GM19468 (cell line): ENCODE data around the gene FOXP1.

ENCODE experiments used
- ATAC-seq: cut with Tn5 transposase; IDR thresholded peaks from one replicate; pipeline ENCODE4 v1.9.1; 2021; ENCODE audit warnings: mild to moderate bottlenecking, moderate library complexity, moderate number of reproducible peaks; ENCODE audit not compliant: unreplicated experiment; ENCODE audit errors: extremely low read depth

FOXP1 gene

DNA sequence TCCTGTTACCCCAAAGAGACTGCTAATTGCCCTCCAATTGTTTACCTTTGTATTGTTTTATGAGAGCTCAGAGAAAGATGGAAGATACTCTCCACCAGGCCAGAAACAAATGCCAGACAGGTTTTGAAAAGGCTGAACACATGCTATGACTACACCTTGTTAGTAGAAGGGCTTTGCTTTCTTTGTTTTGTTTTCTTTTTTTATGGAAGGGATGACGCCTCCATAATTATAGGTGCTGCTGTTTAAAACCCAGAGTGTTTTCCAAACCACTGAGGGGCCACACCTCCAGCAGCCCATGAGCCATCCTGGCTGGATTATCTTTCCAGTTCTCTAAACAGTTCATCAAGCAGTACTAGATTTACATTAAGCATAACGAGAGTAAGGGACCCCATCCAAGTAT is 5.6 kb upstream of the FOXP1 start:
- ATAC-seq = no peak

DNA sequence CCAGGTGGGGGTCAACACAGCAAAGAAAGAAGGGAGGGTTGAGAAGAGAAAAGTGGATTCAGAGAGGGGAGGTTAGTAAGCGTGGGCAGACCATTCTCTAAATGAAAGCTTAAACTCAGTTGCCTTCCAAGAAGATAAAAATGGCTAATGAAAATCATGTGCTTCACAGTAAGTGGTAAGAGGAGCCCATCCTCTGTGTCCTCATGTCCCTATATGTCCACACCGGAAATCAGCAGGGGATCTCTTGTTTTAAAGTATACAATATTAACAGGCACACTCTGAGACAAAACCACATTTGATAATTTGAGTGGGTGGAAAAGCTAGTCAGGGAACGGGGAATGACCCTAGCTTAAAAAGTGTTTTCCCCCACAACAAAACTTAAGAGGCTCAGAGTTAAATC is 4.4 kb upstream of the FOXP1 start:
- ATAC-seq = no peak

DNA sequence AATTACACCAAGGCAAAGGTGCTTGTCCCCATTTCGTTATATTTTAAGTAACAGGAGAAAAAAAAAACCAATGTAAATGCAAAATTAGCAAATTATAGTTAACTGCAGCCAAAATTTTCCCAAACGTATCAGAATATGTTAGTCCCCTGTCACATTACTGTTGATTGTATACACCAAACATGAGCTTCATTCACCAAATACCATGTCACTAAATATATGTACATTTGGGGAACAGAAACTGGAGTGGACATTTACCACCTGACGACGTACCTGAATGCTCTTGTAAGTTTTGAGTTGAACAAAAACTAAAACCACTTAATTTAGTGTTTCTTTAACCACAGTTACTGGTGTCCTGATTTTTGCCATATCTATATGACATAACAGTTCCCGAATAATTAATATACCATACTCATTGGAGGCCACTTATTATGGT is 3.3 kb upstream of the FOXP1 start:
- no peak for ATAC-seq

DNA sequence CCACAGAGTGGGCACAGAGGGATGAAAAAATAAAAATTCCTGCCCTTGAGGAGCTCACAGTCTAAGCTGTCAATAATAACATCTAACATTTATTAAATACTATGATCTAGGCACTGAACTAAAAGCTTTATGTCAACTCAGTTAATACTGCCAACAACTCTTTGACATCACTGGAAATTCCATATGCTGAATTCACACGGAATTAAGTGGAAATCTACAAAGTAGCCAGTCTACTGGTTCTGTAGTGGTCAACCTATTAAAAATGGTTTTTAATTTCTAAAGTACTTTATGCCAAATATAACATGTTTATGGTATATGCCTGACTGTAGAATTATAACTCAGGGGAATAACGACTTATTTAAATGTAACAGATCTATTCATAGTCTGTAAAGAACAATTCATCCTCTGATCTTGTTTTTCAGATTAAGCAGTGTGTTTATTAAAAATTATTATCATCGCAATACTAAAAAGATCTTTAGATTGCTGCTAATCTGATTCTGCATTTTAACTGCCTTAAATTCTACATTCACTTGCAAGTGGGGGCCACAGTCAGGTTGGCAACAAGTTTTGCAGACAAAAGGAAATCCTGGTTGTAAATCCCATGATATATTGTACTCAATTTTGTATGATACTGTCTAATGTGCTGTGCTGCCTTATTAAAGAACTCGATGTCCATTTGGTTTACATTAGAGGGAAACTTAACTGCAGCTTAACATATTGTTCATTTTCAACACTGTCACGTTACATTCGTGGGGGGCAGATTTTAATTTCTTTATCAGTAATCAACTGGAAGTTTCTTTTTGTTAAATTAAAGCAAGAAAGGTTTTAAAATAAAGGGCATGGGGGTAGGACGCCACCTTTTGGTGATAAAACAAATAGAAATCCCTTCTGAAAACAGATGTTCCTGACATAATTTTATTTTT is 2.6 kb upstream of the FOXP1 start:
- no peak for ATAC-seq

DNA sequence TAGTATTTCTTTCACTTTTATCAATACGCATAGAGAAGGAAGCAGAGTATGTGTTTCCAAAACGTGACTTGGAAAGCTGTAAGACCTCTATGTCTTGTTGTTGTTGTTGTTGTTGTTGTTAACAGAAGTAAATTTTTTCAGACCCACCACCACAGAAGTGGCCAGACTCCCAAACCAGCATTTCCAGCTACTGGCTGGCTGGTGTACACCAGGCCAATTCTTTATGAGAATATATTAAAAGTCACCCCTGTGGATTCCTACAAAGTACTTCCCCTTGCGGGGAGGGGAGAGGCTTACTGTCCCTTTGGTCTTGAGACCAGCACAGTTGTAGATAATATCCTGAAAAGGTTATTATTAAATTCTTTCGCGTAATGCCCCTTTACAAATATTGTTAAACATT is 1.6 kb upstream of the FOXP1 start:
- no peak for ATAC-seq

DNA sequence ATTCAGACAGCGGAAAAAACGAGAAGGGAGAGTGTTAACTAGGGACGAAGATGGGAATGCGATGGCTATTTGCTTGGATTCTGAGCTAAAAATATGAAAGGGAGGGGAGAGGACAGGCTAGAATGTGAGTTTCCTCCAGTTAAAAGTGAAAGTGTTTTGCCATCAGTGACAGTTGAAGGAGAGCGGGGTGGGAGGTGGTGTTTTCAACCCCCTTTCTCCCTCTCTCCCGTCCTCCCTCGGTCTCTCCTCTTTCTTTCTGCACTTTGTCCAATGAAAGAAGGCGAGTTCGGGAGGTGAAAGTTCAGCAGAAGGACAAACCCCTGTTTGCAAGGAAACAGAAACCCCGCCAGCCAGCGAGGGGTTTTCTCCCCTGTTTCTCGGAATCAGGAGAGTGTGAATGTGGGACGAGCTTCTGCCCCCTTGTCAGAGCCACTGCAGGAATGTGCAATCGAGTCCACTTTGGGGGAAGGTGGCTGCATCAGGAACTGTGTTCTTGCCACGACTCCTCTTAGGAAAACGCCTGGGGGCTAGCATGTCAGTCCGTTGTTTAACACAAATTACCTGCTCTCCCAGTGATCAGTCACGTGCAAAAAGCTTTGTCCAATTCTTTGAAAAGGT is 975 bp upstream of the FOXP1 start:
- no peak for ATAC-seq

DNA sequence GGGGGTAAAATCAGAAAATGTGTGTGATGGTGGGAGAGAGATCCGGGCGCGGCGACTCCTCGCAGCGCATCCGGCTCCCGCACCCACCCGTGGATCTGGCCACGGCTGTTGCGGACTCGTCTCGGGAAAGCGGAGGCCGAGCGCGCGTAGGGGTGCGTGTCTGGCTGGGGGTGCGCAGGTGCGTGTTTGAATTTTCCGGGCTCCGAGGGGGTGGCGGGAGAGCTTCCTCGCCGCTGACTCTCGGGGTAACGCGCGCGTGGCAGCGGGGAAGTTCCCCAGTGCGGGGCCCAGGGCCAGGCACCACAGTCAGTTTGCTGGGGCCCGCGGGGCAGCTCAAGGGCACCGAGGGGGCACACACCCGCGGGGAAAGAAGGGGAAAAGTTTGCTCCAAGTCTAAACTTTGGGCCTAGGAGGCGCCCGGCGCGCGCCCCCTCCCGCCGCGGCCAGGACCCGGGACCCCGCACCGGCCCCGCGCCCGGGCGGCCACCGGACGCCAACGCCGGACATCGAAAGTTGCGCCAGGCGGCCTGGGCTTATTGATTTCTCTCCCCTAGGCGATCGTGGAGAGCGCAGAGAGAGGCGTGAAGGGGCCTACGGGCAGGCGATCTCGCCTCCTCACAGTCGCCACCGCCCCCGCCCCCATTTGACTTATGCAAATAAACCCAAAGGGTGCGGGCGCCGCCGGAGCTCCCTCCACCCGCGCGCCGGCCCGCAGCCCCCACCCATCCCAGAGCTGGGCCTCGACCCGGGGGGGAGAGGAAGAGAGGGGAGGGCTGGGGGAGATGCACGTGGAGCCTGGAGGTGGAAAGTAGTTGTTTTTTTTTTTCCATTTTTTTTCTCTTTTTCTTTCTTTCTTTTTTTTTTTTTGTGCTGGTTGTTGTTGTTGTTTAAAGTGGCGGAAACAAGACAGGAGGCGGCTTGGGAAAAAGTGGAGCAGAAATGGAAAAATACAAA is 639 bp downstream of the FOXP1 start:
- ATAC-seq = no peak

DNA sequence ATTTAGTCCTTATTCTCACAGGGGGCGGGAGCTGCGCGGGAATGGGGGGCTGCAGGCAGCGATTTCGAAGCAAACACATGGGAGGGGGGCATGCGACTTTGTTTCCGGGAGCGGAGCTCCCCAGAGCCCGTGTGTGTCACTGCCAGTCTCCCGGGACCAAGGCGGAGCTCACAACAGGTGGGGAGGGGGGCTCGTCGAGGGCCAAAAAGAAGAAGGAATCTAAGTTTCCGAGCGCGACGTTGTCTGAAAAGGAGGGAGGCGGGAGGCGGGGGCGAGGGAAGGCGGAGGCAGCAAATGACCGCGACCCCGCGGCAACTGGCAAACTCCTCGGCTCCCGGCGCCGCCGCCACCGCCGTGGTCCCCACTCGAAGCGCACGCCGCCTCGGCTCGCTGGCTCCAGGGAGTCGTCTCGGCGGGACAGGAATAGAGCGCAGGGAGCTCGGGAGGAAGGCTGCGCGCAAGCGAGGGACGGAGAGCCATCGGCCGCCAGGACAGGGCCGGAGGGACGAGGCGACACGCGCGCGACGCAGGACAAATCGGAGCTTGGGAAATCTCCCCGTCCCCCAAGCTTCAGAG is 1.4 kb downstream of the FOXP1 start:
- no peak for ATAC-seq

DNA sequence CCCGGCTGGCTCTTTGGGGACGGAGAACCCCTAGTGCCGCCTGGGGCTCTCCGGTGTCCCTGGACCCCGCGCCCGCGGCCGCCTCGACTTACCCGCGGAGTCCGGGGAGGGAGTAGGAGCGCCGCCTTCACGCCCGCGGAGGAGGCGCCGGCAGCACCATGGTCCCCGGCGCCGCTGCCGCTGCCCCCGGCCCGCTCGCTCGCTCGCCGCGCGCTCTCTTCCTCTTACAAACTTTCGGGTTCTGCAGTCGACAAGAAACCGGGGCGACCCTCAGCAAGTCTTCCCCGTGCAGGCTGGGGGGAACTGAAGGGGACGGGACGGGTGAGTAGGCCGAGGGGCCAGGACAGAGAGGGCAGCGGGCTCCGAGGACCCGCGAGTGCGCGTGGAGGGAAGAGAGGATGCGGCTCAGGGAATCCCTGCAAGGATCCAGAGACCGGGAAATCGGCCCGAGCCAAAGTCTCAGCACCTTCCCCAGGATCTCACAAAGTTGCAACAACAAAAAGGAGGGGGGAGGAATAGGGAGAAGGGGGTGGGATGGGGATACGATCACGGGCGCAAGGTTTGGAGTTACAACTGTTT is 2.0 kb downstream of the FOXP1 start:
- no peak for ATAC-seq

DNA sequence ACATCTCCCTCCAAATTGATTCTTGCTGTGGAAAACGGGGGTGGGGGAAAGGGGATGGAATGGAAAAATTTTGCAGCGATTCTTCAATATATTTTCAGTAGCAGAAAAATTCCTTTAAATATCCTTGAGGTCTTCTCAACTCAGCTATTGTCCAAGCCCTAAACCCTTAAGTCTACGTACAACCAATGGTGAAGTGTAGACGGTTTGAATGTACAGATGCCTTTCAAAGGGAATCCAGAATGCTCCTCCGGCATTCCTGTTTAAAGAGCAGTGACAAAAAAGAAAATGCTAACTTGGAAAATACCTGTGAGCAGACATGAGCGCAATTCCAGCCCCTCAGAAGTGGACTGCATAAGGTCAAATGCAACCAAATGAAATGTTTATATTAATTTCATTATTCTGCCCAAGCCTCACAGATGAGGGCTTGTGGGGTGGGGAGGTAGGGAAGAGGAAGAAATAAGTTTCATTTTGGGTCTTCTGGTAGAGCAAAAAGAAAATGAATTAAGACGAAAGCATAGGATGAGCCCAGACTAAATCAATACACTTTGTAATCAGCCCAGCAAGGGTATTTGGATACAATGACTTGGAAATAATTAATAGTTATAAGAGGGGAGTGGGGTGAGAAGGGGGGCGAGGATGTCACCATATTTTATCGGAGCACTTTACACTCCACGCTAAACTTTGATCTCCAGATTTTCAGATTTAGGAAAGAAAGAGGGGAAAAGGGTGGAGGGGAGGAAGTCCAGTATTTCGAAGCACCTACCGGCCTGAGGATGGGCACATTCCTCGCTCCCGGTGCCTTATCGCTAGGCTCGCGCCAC is 2.7 kb downstream of the FOXP1 start:
- no peak for ATAC-seq

DNA sequence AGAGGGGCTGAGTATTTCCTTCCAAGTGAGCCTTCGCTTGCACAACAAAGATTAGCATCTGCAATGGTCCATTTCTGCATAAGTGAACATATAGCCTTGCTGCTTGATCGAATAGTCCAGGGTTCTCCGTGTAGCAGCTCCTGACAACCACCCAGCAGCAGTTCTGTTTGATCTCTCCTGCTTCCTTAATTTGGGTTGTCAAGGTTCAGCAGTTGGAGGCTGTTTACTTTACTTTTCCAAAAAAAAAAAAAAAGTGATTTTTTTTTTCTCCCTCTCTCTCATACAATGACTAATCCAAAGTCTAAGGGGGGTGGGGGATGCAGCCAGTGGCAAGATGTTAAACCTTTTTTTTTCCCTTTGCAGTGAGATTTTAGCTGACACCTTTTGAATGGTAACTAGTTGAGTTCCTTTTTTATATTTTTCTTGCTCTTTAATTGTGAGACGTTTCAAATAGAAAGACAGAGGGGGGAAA is 3.6 kb downstream of the FOXP1 start:
- no peak for ATAC-seq

DNA sequence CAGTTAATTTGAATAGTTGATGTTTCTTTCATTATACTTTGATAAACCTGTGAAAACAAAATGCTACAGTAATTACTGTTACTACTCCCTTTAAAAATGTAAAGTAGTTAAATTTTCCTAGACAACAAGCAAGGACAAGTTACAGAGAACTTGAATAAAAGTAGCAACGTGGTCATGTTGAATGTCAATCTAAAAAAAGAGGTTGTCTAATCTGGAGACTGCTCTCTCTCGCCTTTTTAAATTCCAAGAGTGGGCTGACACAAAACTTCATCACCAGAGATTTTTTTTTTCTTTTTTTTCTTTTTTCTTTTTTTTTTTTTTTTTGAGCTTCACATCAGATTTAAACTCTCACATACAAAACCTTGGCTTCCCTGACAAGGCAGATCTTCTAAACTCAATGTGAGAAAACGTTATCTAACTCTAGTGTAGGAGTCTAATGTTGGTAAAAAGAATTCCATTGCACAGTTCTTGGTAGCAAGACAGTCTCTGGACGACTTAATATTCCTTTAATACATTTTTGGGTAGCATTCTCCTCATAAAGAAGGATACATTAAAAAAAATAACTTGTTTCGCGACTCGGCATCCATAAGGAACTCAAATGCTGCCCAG is 4.1 kb downstream of the FOXP1 start:
- ATAC-seq = no peak

DNA sequence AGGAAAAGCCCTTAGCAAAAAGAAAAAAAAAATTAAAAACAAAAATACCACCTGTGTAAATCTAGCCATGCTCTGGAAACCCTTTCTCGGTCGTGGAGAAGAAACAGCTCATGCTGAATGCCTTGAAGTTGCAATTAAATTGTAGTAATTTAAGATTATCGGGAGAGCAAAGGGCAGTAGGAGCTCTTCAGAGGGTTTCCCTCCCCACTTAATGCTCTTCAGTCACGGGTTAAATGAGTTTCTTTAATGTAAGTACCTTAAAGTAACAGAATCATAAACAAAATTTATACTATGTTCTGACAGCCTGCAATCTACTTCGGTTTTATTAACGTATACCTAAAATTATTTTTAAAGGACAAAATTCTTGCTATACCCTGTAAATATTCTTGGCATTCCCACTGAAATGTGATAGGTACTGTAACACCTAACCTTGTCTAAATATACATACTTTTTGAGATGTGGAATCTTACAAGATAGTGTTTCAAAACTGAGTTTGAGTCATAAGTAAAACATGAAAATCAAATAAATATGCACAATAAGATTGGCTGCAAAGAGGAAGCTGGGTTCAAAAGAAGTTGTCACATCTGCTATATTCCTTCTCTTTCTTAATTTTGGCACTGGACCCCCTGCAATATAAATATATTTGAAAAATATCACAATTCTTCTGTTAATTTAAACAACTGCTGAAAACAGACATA is 5.3 kb downstream of the FOXP1 start:
- no peak for ATAC-seq

DNA sequence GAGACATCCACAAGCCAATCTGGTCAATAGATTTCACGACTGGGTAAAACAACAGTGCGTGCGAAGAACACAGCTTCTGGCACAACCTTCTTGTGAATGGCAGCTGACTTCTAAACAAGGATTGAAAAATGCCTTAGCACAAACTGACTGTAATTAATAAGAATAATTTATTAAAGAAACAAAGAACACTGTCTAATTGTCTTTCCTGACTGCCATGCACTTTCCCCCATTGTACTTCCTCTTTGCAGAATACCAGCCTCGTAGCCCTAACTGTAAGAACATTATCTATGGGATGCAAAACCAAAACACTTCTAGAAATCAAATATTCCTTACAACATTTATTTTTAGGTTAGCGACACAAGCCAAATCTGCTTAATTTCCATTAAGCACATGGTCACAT is 6.5 kb downstream of the FOXP1 start:
- no peak for ATAC-seq

DNA sequence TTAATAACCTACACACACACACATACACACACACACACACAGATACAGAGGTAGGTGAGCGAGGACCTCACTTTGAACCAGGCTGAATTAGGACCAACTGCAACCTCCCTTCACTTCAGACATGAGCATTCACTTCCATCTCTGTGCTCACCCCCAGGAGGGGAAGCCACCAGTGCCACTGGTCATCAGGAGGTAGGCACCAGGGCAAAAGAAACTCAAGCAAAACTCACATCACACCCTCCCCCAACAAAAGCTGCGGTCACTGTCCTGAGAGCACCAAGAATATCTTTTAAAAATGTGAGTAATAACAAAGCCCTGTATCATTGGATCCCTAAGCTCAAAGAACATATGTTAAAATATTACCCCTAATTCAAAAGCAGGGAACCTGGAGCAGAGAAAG is 8.1 kb downstream of the FOXP1 start:
- ATAC-seq = no peak

DNA sequence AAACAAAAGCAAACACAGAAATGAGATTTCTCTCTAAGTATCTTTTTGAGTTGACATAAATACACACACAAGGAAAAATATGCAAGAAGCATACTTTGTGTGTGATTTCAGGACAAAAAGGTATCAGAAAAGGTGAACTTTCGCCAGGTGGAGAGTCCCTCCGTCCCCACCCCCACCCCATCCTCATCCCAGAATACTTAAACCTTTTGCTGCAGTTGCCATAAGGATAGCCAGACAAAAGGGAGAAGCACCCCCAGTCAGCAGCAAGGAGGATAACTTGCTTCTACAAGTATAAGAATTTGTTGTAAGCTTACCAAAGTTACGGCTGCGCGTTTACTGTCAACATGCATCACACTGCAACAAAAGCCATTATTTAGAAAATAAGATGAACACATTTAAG is 10.3 kb downstream of the FOXP1 start:
- no peak for ATAC-seq

DNA sequence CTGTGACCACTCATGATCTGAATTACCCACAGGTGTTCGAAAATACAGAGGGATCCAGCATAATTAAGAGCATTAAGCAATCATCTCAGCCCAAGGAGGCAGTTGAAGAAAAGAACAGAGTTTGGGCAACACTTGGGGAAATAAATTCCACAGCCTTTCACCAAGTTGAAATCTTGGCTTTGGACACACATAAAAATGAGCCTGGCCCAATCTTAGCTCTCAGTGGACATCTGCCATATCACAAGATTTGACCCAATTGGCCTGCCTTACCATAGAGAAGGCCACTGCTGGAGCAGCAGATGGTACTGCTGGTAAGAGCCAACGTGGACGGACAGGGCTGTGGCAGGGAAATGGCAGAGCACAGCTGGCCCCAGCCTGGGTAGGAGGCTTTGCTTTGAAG is 13.0 kb downstream of the FOXP1 start:
- ATAC-seq = no peak

DNA sequence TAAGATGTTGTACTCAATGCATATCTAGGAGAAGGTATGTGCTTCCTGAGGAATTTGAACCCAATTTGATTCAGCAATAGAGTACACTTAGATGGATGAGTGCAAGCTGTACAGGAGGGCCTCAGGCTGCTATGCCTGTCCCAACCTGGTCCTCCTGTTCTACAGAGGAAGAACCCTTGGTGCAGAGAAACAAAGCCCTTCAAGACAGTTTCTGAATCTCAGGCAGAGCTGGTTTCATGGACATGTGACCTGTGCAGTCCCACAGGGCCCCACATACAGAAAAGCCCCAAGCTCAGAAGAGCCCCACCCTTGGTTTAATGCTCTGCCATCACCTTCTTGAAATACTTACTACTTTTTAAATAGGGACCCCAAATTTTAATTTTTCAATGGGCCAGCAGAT is 15.3 kb downstream of the FOXP1 start:
- ATAC-seq = no peak
